Psoas muscle (tissue), 8 donors: Measurements from ENCODE around the gene ANGPT4. TPM values are rescaled to one million over a fixed set of nuclear protein-coding genes. Genes with fewer than 3 reads are reported as not detected.

Experiments
- ATAC-seq, 4 donors: fragments of 200-7000 bp; cut with Tn5 transposase; one replicate each; pipeline ENCODE4 v1.9.1; 2020; ENCODE audit warnings: moderate library complexity in 3 of 4, mild to moderate bottlenecking in 2 of 4
- DNase-seq, 2 donors: peaks; one replicate each; pipeline ENCODE4 v3.0.0-alpha.2; 2020
- H3K27ac ChIP-seq: fragments of 200-600 bp; one replicate; pipeline ENCODE4 v1.8.0; 2022
- H3K27me3 ChIP-seq, 3 donors: fragments of 200-600 bp in 1 of 3; one replicate each; pipeline versions ENCODE4 v1.6.1 to v1.8.0; 2013 to 2022; ENCODE audit warnings: low read length in 2 of 3, mild to moderate bottlenecking in 2 of 3, moderate library complexity in 1 of 3; ENCODE audit not compliant: insufficient read depth in 3 of 3
- H3K36me3 ChIP-seq, 2 donors: fragments of 200-600 bp in 1 of 2; one replicate each; pipeline versions ENCODE4 v1.6.1 to v1.8.0; 2013 to 2022; ENCODE audit warnings: low read depth in 1 of 2, mild to moderate bottlenecking in 1 of 2, moderate library complexity in 1 of 2; ENCODE audit not compliant: insufficient read depth in 1 of 2
- H3K4me1 ChIP-seq: fragments of 200-600 bp; one replicate; pipeline ENCODE4 v1.8.0; 2022
- H3K4me3 ChIP-seq: fragments of 200-600 bp; one replicate; pipeline ENCODE4 v1.8.0; 2022; ENCODE audit warnings: mild to moderate bottlenecking
- H3K9me3 ChIP-seq: fragments of 200-600 bp; one replicate; pipeline ENCODE4 v1.8.0; 2022
- WGBS, 3 donors: extraction: QIAGEN DNeasy Blood & Tissue Kit; methylation state at CpG; one replicate each; pipeline versions ENCODE4 v1.1.6 to v1.1.7; 2013; 5-methylcytosine and 5-hydroxymethylcytosine counted together
- intact Hi-C, 2 donors: fragments of 100-400 bp; cut with DNase I; formaldehyde crosslinking; loops; one replicate each; pipeline versions ENCODE4 v1.11.0 to v1.14.2; 2022
- polyA plus RNA-seq, 3 donors: library from polyadenylated mRNA; stranded (reverse); fragments of 200-250 nt; gene quantifications; one replicate each; pipeline ENCODE4 v1.2.3, GENCODE V29; 2013
- total RNA-seq, 4 donors: library from RNA; stranded (reverse); fragmentation: NEBNext Ultra II Directional in 2 of 4; extraction: Animal tissue kit (Norgen Biotek cat#: 25700) in 2 of 4; gene quantifications; one replicate each; pipeline versions ENCODE4 v1.2.1 to v1.2.4, GENCODE V29; 2021 to 2023
- TF ChIP-seq, protein P1 (sequence below): fragments of 200-600 bp; IDR thresholded peaks from one replicate; pipeline ENCODE4 v1.8.0; 2022; ENCODE audit warnings: antibody characterized with exemption
- donor health status: healthy with polysubstance abuse.
- donor health status: DM: no; HTN: no; CAD: no; lungs with moderate emphysema.
- donor health status: Bipolar disorder and iron deficiency.
- donor health status: healthy.
- donor health status: DM: yes; HTN: yes; CAD: no.
- donor health status: DM: no; HTN: no; CAD: no.
- donor health status: DM: no; HTN: no; CAD: no.
- donor health status: DM: yes; HTN: yes; CAD: no.

Gene ANGPT4
- total and polyA plus RNA-seq, 7 donors, result 0.03 to 0.14 (median 0.06) TPM; not detected in 2

DNA sequence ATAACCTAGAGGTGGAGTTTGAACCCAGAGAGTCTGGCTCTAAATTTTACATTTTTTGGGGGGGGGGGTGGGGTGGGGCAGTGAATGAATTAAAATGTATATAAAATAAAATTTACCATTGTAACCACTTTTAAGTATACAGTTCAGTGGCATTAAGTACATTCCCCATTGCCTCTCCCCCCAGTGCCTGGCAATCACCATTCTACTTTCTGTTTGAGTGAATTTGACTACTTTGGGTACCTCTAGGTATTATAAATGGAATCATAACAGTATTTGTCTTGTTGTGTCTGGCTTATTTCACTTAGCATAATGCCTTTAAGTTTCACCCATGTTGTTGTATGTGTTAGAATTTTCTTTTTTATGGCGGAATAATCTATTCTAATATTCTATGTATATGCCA is 79.9 kb downstream of the ANGPT4 start:
- 93 to 100% (median 100%) methylated on average over 1 of the region's 1 CpG for WGBS, 3 donors
- ATAC-seq (no peak), DNase-seq (no peak)
- Histone ChIP-seq H3K4me3 (no peak overlapping the region), H3K27ac (peak overlapping the region; percentile 63), H3K27me3 (no peaks in the 10 kb centered on the region), H3K4me1 (peaks cover 37% of the 10 kb centered on the region), H3K9me3 (no peaks in the 10 kb centered on the region), H3K36me3 (no peaks in the 10 kb centered on the region)
- intact Hi-C loops, result loop anchor here in 1 of 2 donors (10.0 kb wide), 1 partner anchor 181 kb away; the partner anchor contains the start of gene SRXN1
- TF ChIP-seq, protein P1, sequence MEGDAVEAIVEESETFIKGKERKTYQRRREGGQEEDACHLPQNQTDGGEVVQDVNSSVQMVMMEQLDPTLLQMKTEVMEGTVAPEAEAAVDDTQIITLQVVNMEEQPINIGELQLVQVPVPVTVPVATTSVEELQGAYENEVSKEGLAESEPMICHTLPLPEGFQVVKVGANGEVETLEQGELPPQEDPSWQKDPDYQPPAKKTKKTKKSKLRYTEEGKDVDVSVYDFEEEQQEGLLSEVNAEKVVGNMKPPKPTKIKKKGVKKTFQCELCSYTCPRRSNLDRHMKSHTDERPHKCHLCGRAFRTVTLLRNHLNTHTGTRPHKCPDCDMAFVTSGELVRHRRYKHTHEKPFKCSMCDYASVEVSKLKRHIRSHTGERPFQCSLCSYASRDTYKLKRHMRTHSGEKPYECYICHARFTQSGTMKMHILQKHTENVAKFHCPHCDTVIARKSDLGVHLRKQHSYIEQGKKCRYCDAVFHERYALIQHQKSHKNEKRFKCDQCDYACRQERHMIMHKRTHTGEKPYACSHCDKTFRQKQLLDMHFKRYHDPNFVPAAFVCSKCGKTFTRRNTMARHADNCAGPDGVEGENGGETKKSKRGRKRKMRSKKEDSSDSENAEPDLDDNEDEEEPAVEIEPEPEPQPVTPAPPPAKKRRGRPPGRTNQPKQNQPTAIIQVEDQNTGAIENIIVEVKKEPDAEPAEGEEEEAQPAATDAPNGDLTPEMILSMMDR, result no peak

DNA sequence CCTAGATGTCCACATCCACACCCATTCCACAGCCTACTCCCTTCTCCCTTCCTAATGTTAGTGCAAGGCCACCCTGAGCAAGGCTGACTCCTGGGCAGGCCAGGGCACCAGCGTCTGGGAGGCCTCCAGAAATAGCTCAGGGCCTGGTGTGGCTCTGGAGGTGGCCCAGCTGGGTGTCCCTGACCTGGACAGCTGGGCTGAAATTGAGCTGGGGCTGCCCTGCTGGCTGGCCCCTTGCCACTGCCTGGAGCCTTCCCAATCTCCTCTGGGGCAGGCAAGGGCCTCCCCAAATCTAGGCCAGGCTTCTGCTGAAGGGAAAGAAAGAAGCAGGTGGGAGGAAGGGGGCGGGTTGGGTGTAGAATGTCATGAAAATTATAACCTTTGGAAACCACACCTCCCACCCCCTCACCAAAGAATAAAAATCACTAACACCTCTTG is 80.5 kb downstream of the ANGPT4 start:
- intact Hi-C loops, result loop anchor here in 1 of 2 donors (10.0 kb wide), 1 partner anchor 181 kb away; the partner anchor contains the start of gene SRXN1
- 20 to 29% (median 26%) methylated on average over 2 of the region's 2 CpGs for WGBS, 3 donors
- peak overlapping the region; percentile 63 for H3K27ac ChIP-seq
- peaks cover 37% of the 10 kb centered on the region for H3K4me1 ChIP-seq
- no peak overlapping the region for H3K4me3 ChIP-seq
- H3K36me3 ChIP-seq, result no peaks in the 10 kb centered on the region
- H3K27me3 ChIP-seq, result no peaks in the 10 kb centered on the region
- peak; percentile 87 to 97 for DNase-seq
- TF ChIP-seq, protein P1, result no peak
- no peaks in the 10 kb centered on the region for H3K9me3 ChIP-seq
- peak; percentile 92 to 96 (median 93) for ATAC-seq

DNA sequence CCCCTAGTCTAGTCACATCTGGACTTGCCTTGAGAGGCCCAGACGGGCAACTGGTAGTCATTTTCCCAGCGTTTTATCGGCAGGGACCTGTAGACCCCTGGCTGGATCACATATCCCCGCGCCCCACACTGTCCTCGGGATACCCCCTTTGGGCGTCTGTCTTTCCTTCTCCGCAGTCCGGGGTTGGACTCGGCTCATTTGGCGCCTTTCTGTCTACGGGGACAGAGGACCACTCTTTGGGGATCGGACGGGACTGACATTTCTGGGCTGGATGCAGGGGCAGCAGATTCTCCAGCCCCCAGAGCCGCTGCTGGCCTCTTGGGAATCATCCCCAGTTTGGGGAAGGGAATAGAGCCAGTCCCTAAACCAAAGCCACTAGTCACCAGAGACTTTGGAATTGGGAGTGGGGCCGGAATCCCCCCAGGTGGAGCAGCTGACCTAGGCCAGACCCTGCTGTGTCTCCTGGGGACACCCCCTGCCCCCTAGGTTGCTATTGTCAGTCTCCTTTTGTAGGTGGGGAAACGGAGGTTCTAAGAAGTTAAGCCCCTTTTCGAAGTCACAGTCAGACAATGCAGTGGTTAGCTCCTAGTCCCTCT is 81.9 kb downstream of the ANGPT4 start:
- intact Hi-C loops, result loop anchor here in 1 of 2 donors (10.0 kb wide), 1 partner anchor 179 kb away; the partner anchor contains the start of gene SRXN1
- Histone ChIP-seq H3K27ac (peak overlapping the region; percentile 79), H3K36me3 (no peaks in the 10 kb centered on the region), H3K27me3 (no peaks in the 10 kb centered on the region), H3K4me1 (peaks cover 41% of the 10 kb centered on the region), H3K9me3 (no peaks in the 10 kb centered on the region), H3K4me3 (peak overlapping the region; percentile 78)
- DNase-seq (no peak), ATAC-seq (no peak)
- WGBS, 3 donors, result 14 to 26% (median 16%) methylated on average over 18 of the region's 18 CpGs
- TF ChIP-seq, protein P1, result no peak

DNA sequence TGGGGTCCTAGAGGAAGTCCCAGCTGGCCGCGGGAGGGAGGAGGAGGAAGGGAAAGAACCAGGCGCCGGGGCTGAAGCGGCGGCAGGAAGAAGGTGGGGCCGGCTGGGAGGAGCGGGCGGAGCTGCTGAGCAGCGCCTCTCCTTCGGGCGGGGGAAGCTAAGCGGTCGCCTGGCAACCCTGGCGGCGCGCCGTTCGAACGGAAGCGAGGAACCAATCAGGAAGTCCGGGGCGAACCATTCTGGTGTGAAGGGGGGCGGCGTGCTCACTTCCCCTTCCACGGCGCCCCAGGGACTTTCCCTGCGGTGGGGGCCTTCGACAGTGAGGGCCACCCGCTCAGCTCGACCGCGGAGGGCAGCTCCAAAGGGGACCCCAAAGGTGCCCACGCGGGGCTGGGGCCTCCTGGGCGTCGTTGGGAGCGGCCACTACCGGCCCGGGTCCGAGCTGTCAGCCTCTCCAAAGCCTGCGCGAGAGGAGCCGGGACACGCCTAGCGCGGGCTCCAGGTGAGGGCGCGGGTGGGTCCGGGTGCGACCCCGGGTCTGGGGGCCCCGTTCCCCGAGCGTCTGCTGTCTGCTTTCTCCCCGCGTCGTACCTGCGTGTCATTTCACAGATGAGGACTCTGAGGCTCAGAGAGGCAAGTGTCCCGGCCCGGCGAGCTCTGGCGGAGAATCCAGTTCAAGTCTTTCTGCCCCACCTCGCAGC is 82.5 kb downstream of the ANGPT4 start, which contains the start of gene FAM110A:
TSS of gene FAM110A (plus strand) at position 266 of the 701 bp plus-strand sequence. CDS start 11,090 bp downstream, outside the sequence.
- DNase-seq, result peak; percentile 97 to 98
- TF ChIP-seq, protein P1, result no peak
- Histone ChIP-seq H3K36me3 (no peaks in the 10 kb centered on the region), H3K27ac (peak within 1 kb of the TSS; percentile 79), H3K27me3 (no peaks in the 10 kb centered on the region), H3K9me3 (no peaks in the 10 kb centered on the region), H3K4me1 (peaks cover 46% of the 10 kb centered on the region), H3K4me3 (peak within 1 kb of the TSS; percentile 78)
- WGBS, 3 donors, result 0 to 1% (median 0%) methylated on average over 42 to 64 of the region's 64 CpGs
- intact Hi-C loops, result loop anchor here in 1 of 2 donors (10.0 kb wide), 1 partner anchor 179 kb away; the partner anchor contains the start of gene SRXN1
- ATAC-seq, result peak; percentile 91 to 95 (median 92)
